Right renal cortex interstitium (tissue), 3 donors: ENCODE measurements around the gene ACTL6B. TPM values are rescaled to one million over a fixed set of nuclear protein-coding genes. Genes with fewer than 3 reads are reported as not detected.

ENCODE experiments used
- DNase-seq, 3 donors: peaks; one replicate each; pipeline ENCODE4 v3.0.0-alpha.2; 2013; ENCODE audit warnings: low read depth in 3 of 3, low spot score in 2 of 3
- polyA plus RNA-seq, 3 donors: library from polyadenylated mRNA; unstranded; fragments of 120-200 nt; gene quantifications; one replicate each; pipeline ENCODE4 v1.2.1, GENCODE V29; 2013; ENCODE audit not compliant: insufficient read length in 3 of 3

The ACTL6B gene
- polyA plus RNA-seq, 3 donors, result not detected

GRCh38 chr7:100630066-100630465 lies 26.2 kb downstream of the ACTL6B start:
- DNase-seq, result no peak

DNA sequence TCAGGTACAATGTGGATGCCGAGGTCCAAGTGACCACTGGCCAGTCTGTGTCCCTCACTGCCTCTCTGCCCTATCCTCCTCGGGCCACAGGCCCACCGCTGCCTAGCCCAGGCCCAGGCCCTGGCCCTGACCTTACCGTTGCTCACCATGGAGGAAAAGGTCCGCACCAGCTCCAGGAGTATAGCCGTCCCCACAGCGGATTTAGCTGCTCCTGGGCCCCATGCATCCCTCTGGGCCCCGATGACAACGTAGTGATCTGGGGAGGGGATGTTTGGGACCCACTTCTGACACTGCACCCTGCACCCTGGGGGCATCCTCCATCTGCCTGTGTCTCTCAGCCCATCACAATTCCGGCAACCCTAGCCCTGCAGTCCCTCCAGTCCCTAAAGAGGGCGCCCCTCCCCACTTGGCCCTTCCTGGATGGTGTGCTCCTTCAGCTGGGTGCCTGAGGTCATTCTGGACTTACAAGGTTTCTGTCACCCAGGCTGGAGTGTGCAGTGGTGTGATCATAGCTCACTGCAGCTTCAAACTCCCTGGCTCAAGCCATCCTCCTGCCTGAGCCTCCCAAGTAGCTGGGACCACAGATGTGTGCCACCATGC lies 27.0 kb downstream of the ACTL6B start:
- no peak for DNase-seq

GRCh38 chr7:100627238-100627549 lies 29.1 kb downstream of the ACTL6B start:
- DNase-seq, result no peak

DNA sequence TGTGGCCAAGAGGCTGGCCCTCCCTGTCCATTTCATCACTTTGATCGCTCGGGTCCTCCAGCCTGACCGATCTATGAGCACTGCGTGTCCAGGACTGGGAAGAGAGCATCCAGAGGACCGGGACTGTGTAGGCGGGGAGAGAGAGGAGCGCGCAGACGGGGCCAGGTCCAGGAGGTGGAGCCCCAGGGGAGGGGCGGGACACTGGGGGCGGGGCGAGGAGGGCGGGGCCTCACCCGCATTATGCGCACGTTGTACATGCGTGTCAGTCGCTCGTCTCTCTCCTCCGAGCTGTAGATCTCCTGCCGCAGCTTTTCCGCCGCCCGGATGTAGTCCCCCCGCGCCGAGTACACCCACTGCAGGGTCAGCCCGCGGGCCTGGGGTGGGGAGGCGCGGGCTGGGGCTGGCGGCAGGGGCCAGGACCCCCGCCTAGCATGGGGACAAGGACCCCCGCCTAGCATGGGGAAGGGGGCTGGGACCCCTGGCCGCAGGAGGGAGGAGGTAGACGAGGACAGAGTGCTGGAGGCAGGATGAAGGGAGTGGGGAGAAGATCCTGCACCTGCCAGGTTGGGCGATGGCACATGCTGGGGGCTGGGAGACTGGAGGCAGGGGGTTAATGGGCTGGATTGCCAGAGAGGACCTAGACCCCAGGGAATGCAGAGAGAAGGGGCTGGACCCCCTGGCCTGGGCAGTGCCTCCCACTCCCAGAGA lies 29.6 kb downstream of the ACTL6B start:
- no peak for DNase-seq

GRCh38 chr7:100626055-100626454 lies 30.2 kb downstream of the ACTL6B start:
- DNase-seq, result no peak

GRCh38 chr7:100623951-100624824 lies 32.1 kb downstream of the ACTL6B start:
- DNase-seq, result no peak

- no peak for DNase-seq
Measured at GRCh38 chr7:100621554-100621953, 34.7 kb downstream of the ACTL6B start.

- DNase-seq, result no peak
Measured at GRCh38 chr7:100620804-100621203, 35.4 kb downstream of the ACTL6B start.

- no peak for DNase-seq
Measured at GRCh38 chr7:100620239-100620638, 36.0 kb downstream of the ACTL6B start.

DNA sequence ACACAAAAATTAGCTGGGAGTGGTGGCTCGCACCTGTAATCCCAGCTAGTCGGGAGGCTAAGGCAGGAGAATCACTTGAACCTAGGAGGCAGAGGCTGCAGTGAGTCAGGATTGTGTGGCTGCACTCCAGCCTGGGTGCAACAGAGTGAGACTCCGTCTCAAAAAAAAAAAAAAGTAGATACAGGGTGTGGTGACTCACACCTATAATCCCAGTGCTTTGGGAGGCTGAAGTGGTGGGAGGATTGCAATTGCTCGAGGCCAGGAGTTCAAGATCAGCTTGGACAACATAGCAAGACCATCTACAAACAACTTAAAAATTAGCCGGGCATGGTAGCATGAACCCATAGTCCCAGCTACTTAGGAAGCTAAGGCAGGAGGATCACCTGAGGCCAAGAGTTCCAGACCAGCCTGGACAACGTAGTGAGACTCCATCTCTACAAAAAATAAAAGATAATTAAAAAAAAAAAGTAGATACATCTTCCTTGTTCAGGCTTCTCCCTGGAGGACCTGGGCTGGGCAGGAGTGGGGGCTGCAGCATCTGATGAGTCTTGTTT lies 41.9 kb downstream of the ACTL6B start:
- DNase-seq, result no peak

- no peak for DNase-seq
Measured at GRCh38 chr7:100613412-100614175, 42.7 kb downstream of the ACTL6B start.

DNA sequence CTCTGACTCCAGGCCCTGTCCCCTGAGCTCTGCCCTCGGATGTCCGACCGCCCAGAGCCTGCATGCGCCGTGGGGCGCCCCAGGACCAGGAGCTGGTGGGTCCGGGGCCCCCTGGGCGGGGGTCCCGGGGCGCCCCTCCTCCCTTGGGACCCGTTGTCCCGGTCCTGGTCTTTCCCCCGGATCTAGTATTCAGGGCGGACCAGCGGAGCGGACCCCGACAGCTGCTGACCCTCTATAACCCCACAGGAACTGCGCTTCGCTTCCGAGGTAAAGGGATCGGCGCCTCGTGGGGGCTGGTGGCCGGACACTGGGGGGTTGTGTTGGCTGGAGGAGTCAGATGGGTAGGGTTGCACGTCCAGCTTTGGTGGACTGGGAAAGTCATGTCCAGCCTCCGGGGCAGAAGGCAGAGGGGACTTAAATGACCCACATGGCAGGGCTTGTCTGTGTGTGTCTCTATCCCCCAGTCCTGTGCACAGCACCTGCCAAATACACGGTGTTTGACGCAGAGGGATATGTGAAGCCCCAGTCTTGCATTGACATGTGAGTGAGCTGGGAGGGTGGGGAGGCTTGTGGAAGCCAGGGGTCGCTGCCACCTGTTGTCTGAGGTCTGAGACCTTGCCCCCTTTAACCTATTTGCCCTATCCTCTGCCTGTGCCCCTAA lies 43.4 kb downstream of the ACTL6B start:
- no peak for DNase-seq

DNA sequence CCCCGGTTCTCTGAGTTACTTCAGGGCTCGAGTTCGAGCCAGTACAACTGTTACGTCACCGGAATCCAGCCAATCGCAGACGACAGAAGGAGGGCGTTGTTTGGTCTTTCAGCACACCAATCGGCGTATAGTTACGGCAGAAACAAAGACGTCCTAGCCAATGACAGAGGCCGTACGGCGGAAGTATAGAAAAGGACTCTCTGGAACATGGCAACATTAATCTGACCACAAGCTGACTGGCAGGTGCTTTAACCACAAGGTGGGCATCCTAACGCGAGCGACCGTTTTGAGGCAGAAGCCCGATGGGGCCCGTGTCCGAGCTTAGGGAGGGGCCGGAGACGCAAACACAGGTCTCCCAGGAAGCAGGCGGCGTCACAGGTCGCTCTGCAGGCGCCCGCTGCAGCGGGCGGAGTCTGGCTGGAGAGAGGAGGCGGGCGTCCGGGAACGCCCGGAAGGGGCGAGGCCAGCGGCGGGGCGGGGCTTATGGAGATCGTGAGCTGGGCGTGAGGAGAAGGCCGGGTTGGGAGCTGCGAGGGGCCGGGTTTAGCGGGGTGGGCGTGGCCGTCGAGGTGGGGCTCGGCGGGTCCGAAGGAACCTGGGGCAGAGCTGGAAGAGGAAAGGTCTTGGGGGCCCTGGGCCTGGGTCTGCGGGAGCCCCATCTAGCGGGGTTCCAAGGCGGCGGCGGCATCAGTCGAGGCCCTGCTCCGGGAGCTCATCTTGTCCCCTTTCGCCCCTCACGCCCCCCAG lies 44.1 kb downstream of the ACTL6B start, which contains the start of gene MOSPD3:
MOSPD3 (plus strand) TSS at position 558 of the 747 bp plus-strand sequence. CDS start 252 bp downstream, outside the sequence.
- DNase-seq, result peak; percentile 99 to 100 (median 100)

- DNase-seq, result no peak
Measured at GRCh38 chr7:100609958-100610357, 46.3 kb downstream of the ACTL6B start.

- no peak for DNase-seq
Measured at GRCh38 chr7:100607111-100607510, 49.1 kb downstream of the ACTL6B start.

DNA sequence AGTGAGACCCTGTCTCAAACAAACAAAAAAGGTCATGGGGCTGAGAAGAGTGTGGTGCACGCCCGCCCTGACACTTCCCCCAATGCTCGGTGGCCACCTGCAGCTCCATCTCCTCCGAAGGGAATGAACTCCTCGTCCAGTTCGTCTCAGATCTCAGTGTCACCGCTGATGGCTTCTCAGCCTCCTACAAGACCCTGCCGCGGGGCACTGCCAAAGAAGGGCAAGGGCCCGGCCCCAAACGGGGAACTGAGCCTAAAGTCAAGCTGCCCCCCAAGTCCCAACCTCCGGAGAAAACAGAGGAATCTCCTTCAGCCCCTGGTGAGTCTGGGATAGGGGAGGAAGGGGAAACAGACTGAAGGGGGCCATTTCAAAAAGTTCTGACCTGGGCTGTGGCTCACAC lies 49.9 kb downstream of the ACTL6B start:
- DNase-seq, result no peak

DNA sequence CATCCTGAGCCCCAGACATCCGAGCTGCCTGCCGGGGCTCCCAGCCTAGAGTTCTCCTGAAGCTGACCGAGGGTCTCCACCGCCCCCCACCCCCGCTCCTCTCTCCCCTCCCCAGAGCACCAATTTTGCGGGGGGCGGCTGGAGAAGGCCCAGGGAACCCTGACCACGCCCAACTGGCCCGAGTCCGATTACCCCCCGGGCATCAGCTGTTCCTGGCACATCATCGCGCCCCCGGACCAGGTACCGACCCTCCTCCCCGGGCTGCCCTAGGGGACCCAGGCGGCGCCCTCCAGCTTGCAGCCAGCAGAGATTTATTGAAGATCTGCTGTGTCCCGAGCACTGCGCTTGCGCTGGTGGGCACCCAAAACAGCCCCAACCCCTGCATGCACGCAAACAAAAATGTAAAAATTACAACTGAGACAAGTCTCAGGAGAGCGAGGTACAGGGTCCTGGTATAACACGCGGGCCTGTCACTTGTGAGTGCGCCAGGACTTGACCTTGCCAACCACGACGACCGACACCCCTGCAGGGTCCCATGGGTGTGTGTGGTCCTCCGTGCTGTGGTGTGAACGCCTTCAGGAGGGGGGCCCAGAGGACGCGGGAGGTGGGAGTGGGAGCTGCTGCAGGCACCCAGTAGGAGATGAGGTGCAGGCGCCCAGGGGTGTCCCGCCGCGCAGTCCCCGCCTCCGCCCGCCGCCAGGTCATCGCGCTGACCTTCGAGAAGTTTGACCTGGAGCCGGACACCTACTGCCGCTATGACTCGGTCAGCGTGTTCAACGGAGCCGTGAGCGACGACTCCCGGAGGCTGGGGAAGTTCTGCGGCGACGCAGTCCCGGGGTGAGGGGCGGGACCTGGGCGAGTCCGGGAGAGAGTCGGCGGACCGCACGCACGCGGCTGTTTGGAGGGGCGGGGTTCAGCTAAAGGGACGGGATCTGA lies 51.0 kb downstream of the ACTL6B start:
- no peak for DNase-seq
